HepG2 (cell line): ENCODE results near the gene EPN3.

Experiments
- CTCF ChIP-seq: sonication (generic); formaldehyde crosslinking; IDR thresholded peaks from 2 replicates; pipeline ENCODE4 v1.5.0; 2020; ENCODE audit warnings: mild to moderate bottlenecking, missing genetic modification reagents, moderate library complexity
- FOXA3 ChIP-seq: IDR thresholded peaks from 2 replicates; pipeline ENCODE4 v1.6.1; 2016; ENCODE audit warnings: missing genetic modification reagents, missing compliant biosample characterization

GRCh38 chr17:50562242-50563091 lies 29.9 kb downstream of the EPN3 start:
- TF ChIP-seq FOXA3, result no peak
- no peak for TF ChIP-seq CTCF (CRISPR knock-in tag)
